GM12878 (cell line): Measurements from ENCODE around the gene CSDE1. TPM values are rescaled to one million over a fixed set of nuclear protein-coding genes. Genes with fewer than 3 reads are reported as not detected.

ENCODE experiments used
- ATAC-seq: fragments of 200-7000 bp; cut with Tn5 transposase; 3 replicates; pipeline ENCODE4 v1.9.1; 2020; ENCODE audit warnings: mild to moderate bottlenecking, moderate library complexity
- BruUV-seq: library from RNA; stranded (reverse); fragments of 400-500 nt; replicated peaks from 2 replicates; lab custom pipeline; 2021; lab: Mats Ljungman, UMichigan
- CTCF ChIA-PET: fragments of 300-600 bp; sonication (Branson Sonifier 250); formaldehyde crosslinking; extraction: SDS; loops from one replicate; lab custom pipeline; 2021; ENCODE audit warnings: inconsistent platforms; lab: Yijun Ruan, JAX
- POLR2A ChIA-PET: fragments of 350-600 bp; formaldehyde crosslinking; extraction: SDS; loops from one replicate; lab custom pipeline; 2021; ENCODE audit warnings: inconsistent platforms; lab: Charles Lee
- RAD21 ChIA-PET: fragments of 300-600 bp; sonication (Branson Sonifier 250); formaldehyde crosslinking; loops from one replicate; lab custom pipeline; 2023; ENCODE audit warnings: antibody characterized with exemption; ENCODE audit not compliant: unreplicated experiment; lab: Charles Lee
- SMC1A ChIA-PET: fragments of 300-600 bp; sonication (Branson Sonifier 250); formaldehyde crosslinking; loops from one replicate; lab custom pipeline; 2023; ENCODE audit not compliant: unreplicated experiment, uncharacterized antibody; lab: Charles Lee
- DNase-seq: peaks from one replicate; pipeline ENCODE4 v3.0.0-alpha.2; 2011; ENCODE audit warnings: low read depth, low spot score
- FAIRE-seq: peaks from 3 replicates; lab custom pipeline; 2011; peaks lifted over from hg19 to GRCh38; lab: Jason Lieb, UNC
- H2AFZ ChIP-seq: 2 replicates; pipeline ENCODE4 v1.6.0; 2011; ENCODE audit warnings: low read depth, low read length, control low read depth; ENCODE audit not compliant: control insufficient read depth
- H3K27ac ChIP-seq: 2 replicates; pipeline ENCODE4 v1.5.1; 2011; ENCODE audit warnings: control low read depth; ENCODE audit not compliant: control insufficient read depth, insufficient read depth
- H3K27me3 ChIP-seq, 2 experiments: replicated peaks in 1 of 2; 2 replicates each; pipeline versions ENCODE4 v1.6.0 to v1.6.1; 2011; ENCODE audit warnings: low read length in 1 of 2; ENCODE audit not compliant: control insufficient read depth in 2 of 2, insufficient read depth in 2 of 2
- H3K36me3 ChIP-seq, 2 experiments: 2 replicates each; pipeline ENCODE4 v1.5.1; 2011; ENCODE audit warnings: low read length in 1 of 2; ENCODE audit not compliant: control insufficient read depth in 2 of 2, insufficient read depth in 2 of 2
- H3K4me1 ChIP-seq: 2 replicates; pipeline ENCODE4 v1.6.1; 2011; ENCODE audit warnings: mild to moderate bottlenecking, low read length, moderate library complexity, mixed read lengths; ENCODE audit not compliant: control insufficient read depth, insufficient read depth
- H3K4me2 ChIP-seq: 2 replicates; pipeline ENCODE4 v1.6.0; 2011; ENCODE audit warnings: control low read depth; ENCODE audit not compliant: control insufficient read depth, insufficient read depth
- H3K4me3 ChIP-seq: fragments of 200-600 bp; sonication (generic); 2 replicates; pipeline ENCODE4 v1.5.1; 2016
- H3K79me2 ChIP-seq: 2 replicates; pipeline ENCODE4 v1.6.0; 2011; ENCODE audit warnings: low read length; ENCODE audit not compliant: control insufficient read depth, insufficient read depth
- H3K9ac ChIP-seq: 2 replicates; pipeline ENCODE4 v1.8.0; 2011; ENCODE audit warnings: low read length, control low read depth, mixed read lengths; ENCODE audit not compliant: control insufficient read depth, insufficient read depth
- H3K9me3 ChIP-seq: replicated peaks from 3 replicates; pipeline ENCODE4 v1.5.1; 2011; ENCODE audit warnings: mild to moderate bottlenecking, low read length; ENCODE audit not compliant: control insufficient read depth, insufficient read depth
- H4K20me1 ChIP-seq: 2 replicates; pipeline ENCODE4 v1.6.0; 2011; ENCODE audit not compliant: control insufficient read depth, insufficient read depth
- ASH2L ChIP-seq: fragments of 300-600, 200-600 bp; sonication (generic); IDR thresholded peaks from 2 replicates; pipeline ENCODE4 v1.6.1; 2017; ENCODE audit warnings: low read depth, mild to moderate bottlenecking, borderline replicate concordance
- CREB1 ChIP-seq: IDR thresholded peaks from 2 replicates; pipeline ENCODE4 v1.6.1; 2012; ENCODE audit warnings: low read depth, mild to moderate bottlenecking, inconsistent platforms
- E2F8 ChIP-seq: fragments of 450-650 bp; IDR thresholded peaks from 2 replicates; pipeline ENCODE4 v1.6.1; 2018; ENCODE audit warnings: mild to moderate bottlenecking, low read depth, moderate library complexity; ENCODE audit not compliant: partially characterized antibody
- FOXM1 ChIP-seq: IDR thresholded peaks from 2 replicates; pipeline ENCODE4 v1.6.1; 2012; ENCODE audit warnings: low read depth, mild to moderate bottlenecking, inconsistent platforms, low read length, moderate library complexity
- JUND ChIP-seq: IDR thresholded peaks from 2 replicates; pipeline ENCODE4 v1.6.1; 2012; ENCODE audit warnings: low read depth, mild to moderate bottlenecking, low read length, improper control_type of control experiment, moderate library complexity
- NFIC ChIP-seq: IDR thresholded peaks from 2 replicates; pipeline ENCODE4 v1.6.1; 2012; ENCODE audit warnings: low read depth, mild to moderate bottlenecking, inconsistent platforms, low read length, moderate library complexity
- NFXL1 ChIP-seq: fragments of 450-650 bp; IDR thresholded peaks from 2 replicates; pipeline ENCODE4 v1.6.1; 2017; ENCODE audit warnings: antibody characterized with exemption, mild to moderate bottlenecking, borderline replicate concordance
- NR2C2 ChIP-seq: IDR thresholded peaks from 2 replicates; pipeline ENCODE4 v1.6.1; 2011; ENCODE audit warnings: borderline replicate concordance, low read depth; ENCODE audit not compliant: control insufficient read depth, insufficient read length
- PAX8 ChIP-seq: fragments of 450-650 bp; IDR thresholded peaks from 2 replicates; pipeline ENCODE4 v1.6.1; 2017; ENCODE audit warnings: mild to moderate bottlenecking, moderate library complexity
- PKNOX1 ChIP-seq: fragments of 450-650 bp; IDR thresholded peaks from 2 replicates; pipeline ENCODE4 v1.6.1; 2016; ENCODE audit warnings: mild to moderate bottlenecking
- RB1 ChIP-seq: fragments of 450-650 bp; formaldehyde crosslinking; IDR thresholded peaks from 2 replicates; pipeline ENCODE4 v1.6.1; 2017; ENCODE audit warnings: mild to moderate bottlenecking, borderline replicate concordance
- SRF ChIP-seq, 2 experiments: IDR thresholded peaks; 2 replicates each; pipeline ENCODE4 v1.6.1; 2011; ENCODE audit warnings: low read depth in 2 of 2, low read length in 2 of 2, mild to moderate bottlenecking in 1 of 2, moderate library complexity in 1 of 2
- WRNIP1 ChIP-seq: IDR thresholded peaks from 2 replicates; pipeline ENCODE4 v1.6.1; 2011; ENCODE audit warnings: low read depth, low read length, improper control_type of control experiment, borderline replicate concordance
- ZBED1 ChIP-seq: IDR thresholded peaks from 2 replicates; pipeline ENCODE4 v1.6.1; 2016; ENCODE audit warnings: borderline replicate concordance
- ZBTB40 ChIP-seq: fragments of 450-650 bp; IDR thresholded peaks from 2 replicates; pipeline ENCODE4 v1.6.1; 2016; ENCODE audit warnings: mild to moderate bottlenecking, moderate library complexity, borderline replicate concordance
- ZNF217 ChIP-seq: fragments of 450-650 bp; IDR thresholded peaks from 2 replicates; pipeline ENCODE4 v1.6.1; 2017; ENCODE audit warnings: antibody characterized with exemption, mild to moderate bottlenecking
- WGBS: methylation state at CpG from one replicate; pipeline ENCODE4 v1.1.6; 2016; ENCODE audit warnings: low lambda C conversion rate; ENCODE audit not compliant: insufficient replicate concordance, insufficient coverage; ENCODE audit errors: missing lambda C conversion rate; 5-methylcytosine and 5-hydroxymethylcytosine counted together
- in situ Hi-C: fragments of 300-500 bp; cut with MboI; formaldehyde crosslinking; loops from 9 replicates; pipeline ENCODE4 v1.14.3; 2018; ENCODE audit warnings: mixed read lengths
- intact Hi-C: fragments of 100-400 bp; cut with micrococcal nuclease; formaldehyde crosslinking; loops from one replicate; pipeline ENCODE4 v1.14.2; 2022; ENCODE audit not compliant: unreplicated experiment
- polyA plus RNA-seq, 11 experiments: library from polyadenylated mRNA; depleted of rRNA in 4 of 11; unstranded in 6 of 11; stranded (reverse) in 5 of 11; fragments of >200 nt; fragmentation: Nextera tagmentation in 4 of 11; fragmentation: Illumina TruSeq in 1 of 11; extraction: Ambion mirVana in 4 of 11; extraction: Trizol in 1 of 11; gene quantifications; 1 replicate in 1 of 11; 2 replicates in 10 of 11; pipeline versions ENCODE4 v1.2.1 to v1.2.3, GENCODE V29; 2011 to 2016; ENCODE audit warnings: inconsistent platforms in 2 of 11, missing spikeins in 2 of 11, low read depth in 1 of 11
- total RNA-seq, 4 experiments: library from RNA; depleted of rRNA in 3 of 4; stranded (reverse); fragments of >200 nt in 3 of 4; fragmentation: Illumina TruSeq in 1 of 4; extraction: Trizol in 1 of 4; gene quantifications; 2 replicates each; pipeline versions ENCODE4 v1.2.1 to v1.2.3, GENCODE V29; 2013 to 2021

Gene CSDE1
- total and polyA plus RNA-seq, 10 of the 15 experiments (the other 5 are each of a cell fraction or from before 2014, with no cell fraction given) = 130 to 390 (median 246) TPM

- TF ChIP-seq E2F8 (no peak), ASH2L (no peak), ZNF217 (no peak), NFXL1 (no peak), NR2C2 (no peak), PAX8 (no peak), RB1 (no peak), NFIC (no peak), WRNIP1 (no peak)
- TF ChIP-seq, all 136 proteins: peak for 0
These were observed 33.9 kb downstream of the CSDE1 start (continued) for GRCh38 chr1:114723915-114724314.

- CTCF ChIA-PET = interaction anchor here (0.6 kb wide), 1 partner anchor 178 kb away, joined by 3 read pairs; no protein-coding TSS in a partner anchor
- Histone ChIP-seq H3K4me1 (no peaks in the 10 kb centered on the region), H3K4me3 (no peak overlapping the region), H2AFZ (no peak overlapping the region), H3K36me3 (peaks cover 14 to 44% of the 10 kb centered on the region in 2 experiments), H3K27ac (no peak overlapping the region), H3K9ac (no peak overlapping the region), H3K27me3 (no peaks in the 10 kb centered on the region), H3K79me2 (no peaks in the 10 kb centered on the region), H4K20me1 (no peaks in the 10 kb centered on the region), H3K4me2 (no peak overlapping the region), H3K9me3 (no peaks in the 10 kb centered on the region)
- SMC1A ChIA-PET = no interaction called here
- no peak for FAIRE-seq
- intact Hi-C loops (no loop called here), in situ Hi-C loops (no loop called here)
- ATAC-seq = no peak
- no peak for DNase-seq
- POLR2A ChIA-PET = no interaction called here
- BruUV-seq = no TSS peak
- WGBS = 0% methylated on average over 1 of the region's 1 CpG
- RAD21 ChIA-PET = no interaction called here
- TF ChIP-seq ZBED1 (no peak), PKNOX1 (no peak), CREB1 (no peak), JUND (no peak), ZBTB40 (no peak), FOXM1 (no peak), SRF (IDR thresholded peaks at IDR 0.05; ENCODE audit: low read depth in 2 of 2, low read length in 2 of 2) (no peak)
These were observed 34.3 kb downstream of the CSDE1 start for GRCh38 chr1:114723457-114723856.
